ENCODE results near the gene ATP4B. TPM values are rescaled to one million over a fixed set of nuclear protein-coding genes. Genes with fewer than 3 reads are reported as not detected.
A peak's percentile ranks its signal among the peaks of the same experiment; 100 is the strongest.

ATP4B gene
- total RNA-seq, 4 donors from 2014 or later = not detected

DNA sequence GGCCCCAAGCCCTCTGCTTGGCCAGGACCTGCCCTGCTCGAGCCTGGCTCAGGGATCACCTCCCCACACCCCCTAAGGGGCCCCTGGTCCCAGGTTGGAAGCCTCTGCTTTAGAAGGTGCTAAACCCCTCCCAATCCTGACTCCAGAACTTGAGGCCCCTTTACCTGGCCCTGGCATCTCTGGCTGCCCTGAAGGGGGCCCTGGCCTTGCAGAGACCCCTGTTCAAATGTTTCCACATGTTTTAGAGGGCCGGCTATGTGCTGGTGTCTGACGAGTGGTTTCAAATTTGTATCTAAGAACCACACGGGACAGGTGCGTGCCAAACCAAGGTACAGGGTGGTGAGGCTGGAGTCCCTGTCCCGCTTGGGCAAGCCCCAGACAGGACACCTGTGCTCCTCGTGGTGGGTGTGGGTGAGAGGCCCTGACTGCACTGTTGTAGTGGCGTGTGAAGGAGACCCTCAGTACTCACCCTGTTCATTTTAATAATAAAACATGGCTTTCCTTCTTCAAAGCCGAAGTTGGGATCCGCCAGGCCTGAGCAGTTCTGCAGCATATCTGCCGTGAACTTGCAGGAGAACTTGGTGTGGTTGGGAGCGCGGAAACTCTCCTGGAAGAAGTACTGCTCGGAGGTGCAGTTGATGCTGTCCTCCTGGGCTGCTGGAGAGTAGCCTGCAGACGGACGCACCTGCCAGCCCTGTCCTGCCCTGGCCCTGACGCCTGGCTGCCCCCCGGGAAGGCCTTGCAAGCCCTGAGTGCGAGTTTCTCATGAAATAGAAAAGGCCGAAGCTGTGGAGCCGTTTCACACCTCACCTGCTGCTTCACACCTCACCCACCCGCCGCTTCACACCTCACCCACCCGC is 5.4 kb downstream of the ATP4B start:
- DNase-seq (ENCODE audit: low spot score in 2 of 2) = peak in 1 of 2 donors; percentile 1
- no peak overlapping the region for H3K27ac ChIP-seq
- H3K9me3 ChIP-seq = no peaks in the 10 kb centered on the region
- H3K4me3 ChIP-seq = no peak overlapping the region
- no peaks in the 10 kb centered on the region for H3K36me3 ChIP-seq
- no peak for TF ChIP-seq POLR2A (IDR thresholded peaks at IDR 0.05)
- TF ChIP-seq, protein P1, sequence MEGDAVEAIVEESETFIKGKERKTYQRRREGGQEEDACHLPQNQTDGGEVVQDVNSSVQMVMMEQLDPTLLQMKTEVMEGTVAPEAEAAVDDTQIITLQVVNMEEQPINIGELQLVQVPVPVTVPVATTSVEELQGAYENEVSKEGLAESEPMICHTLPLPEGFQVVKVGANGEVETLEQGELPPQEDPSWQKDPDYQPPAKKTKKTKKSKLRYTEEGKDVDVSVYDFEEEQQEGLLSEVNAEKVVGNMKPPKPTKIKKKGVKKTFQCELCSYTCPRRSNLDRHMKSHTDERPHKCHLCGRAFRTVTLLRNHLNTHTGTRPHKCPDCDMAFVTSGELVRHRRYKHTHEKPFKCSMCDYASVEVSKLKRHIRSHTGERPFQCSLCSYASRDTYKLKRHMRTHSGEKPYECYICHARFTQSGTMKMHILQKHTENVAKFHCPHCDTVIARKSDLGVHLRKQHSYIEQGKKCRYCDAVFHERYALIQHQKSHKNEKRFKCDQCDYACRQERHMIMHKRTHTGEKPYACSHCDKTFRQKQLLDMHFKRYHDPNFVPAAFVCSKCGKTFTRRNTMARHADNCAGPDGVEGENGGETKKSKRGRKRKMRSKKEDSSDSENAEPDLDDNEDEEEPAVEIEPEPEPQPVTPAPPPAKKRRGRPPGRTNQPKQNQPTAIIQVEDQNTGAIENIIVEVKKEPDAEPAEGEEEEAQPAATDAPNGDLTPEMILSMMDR (IDR thresholded peaks at IDR 0.05) = no peak
- TF ChIP-seq EP300 (IDR thresholded peaks at IDR 0.05) = no peak
- peaks cover 0 to 4% (median 0%) of the 10 kb centered on the region in 4 donors for H3K4me1 ChIP-seq
- WGBS, 2 donors = 89 to 91% methylated on average over 24 of the region's 24 CpGs
- H3K27me3 ChIP-seq = peaks cover 0 to 11% of the 10 kb centered on the region in 2 donors

DNA sequence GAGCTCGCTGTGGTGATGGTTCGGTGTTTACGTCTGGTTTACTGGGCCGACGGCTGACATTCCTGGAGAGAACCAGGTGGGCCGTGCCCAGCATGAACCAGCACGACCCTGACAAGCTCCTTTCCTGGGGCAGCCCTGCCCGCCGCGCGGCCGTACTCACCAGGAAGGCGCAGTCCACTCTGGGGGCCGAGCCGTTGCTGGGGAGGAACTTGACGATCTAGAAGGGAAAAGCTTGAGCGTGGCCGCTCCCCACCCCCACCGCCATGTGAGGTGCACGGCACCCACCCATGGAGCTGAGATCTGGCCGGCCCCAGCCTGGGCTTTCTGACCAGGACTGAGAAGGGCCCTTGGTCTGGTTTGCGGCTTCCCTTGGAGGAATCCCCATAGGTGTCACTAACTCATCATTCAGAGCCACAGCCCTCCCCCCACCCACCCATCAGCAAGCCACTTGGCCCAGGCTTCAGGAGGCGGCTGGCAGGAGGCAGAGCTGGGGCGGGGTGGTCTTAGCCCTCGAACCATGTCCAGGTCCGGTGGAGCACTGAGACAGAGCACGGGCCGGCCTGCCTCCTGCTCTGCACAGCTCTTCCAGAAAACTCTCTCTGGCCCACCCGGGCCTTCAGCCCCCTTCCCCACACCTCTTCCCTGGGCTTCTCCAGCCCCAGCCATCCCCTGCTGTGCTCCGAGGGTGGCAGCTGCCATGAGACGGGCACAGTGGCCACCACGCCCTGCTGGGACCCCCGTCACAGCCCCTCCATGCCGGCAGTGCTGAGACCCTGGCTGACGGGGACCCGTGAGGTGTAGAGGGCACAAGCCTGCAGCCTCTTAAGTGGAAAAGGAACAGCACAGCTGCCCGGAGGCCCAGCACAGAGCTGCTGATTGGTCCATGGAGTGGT is 6.2 kb downstream of the ATP4B start:
- no peak for TF ChIP-seq EP300 (IDR thresholded peaks at IDR 0.05)
- TF ChIP-seq, protein P1 (IDR thresholded peaks at IDR 0.05) = no peak
- TF ChIP-seq POLR2A (IDR thresholded peaks at IDR 0.05) = no peak
- Histone ChIP-seq H3K4me3 (no peak overlapping the region), H3K4me1 (peaks cover 0 to 12% (median 3%) of the 10 kb centered on the region in 4 donors), H3K27ac (no peak overlapping the region), H3K9me3 (no peaks in the 10 kb centered on the region), H3K36me3 (no peaks in the 10 kb centered on the region), H3K27me3 (peaks cover 0 to 2% of the 10 kb centered on the region in 2 donors)
- WGBS, 2 donors = 90 to 92% methylated on average over 14 to 33 of the region's 37 CpGs
- peak in 1 of 2 donors; percentile 9 for DNase-seq (ENCODE audit: low spot score in 2 of 2)

DNA sequence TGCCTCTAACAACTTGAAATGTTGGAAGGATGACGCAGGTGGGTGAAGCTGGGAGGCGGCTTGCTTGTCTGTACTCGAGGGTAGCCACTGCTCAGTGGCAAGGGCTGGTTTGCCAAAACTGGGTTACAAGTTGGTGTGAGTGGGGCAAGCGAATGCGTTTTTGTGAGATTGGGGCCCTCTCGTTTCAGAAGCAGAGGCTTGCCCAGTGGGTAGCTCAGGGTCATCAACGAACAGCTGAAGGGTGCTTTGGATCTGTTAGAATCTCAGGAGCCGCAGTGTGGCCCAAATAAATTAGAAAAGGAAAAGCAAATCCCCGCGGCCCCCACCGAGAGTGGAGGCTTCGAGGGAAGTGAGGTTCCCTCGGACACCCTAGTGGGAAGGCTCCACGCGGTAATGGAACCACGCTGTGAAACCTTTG is 7.3 kb downstream of the ATP4B start:
- Histone ChIP-seq H3K9me3 (no peaks in the 10 kb centered on the region), H3K36me3 (no peaks in the 10 kb centered on the region), H3K4me3 (no peak overlapping the region), H3K4me1 (peaks cover 0 to 18% (median 4%) of the 10 kb centered on the region in 4 donors), H3K27me3 (no peaks in the 10 kb centered on the region), H3K27ac (no peak overlapping the region)
- TF ChIP-seq, protein P1 (IDR thresholded peaks at IDR 0.05) = no peak
- no peak for TF ChIP-seq EP300 (IDR thresholded peaks at IDR 0.05)
- TF ChIP-seq POLR2A (IDR thresholded peaks at IDR 0.05) = no peak
- 92 to 93% methylated on average over 16 of the region's 16 CpGs for WGBS, 2 donors
- peak in 1 of 2 donors; percentile 6 for DNase-seq (ENCODE audit: low spot score in 2 of 2)

DNA sequence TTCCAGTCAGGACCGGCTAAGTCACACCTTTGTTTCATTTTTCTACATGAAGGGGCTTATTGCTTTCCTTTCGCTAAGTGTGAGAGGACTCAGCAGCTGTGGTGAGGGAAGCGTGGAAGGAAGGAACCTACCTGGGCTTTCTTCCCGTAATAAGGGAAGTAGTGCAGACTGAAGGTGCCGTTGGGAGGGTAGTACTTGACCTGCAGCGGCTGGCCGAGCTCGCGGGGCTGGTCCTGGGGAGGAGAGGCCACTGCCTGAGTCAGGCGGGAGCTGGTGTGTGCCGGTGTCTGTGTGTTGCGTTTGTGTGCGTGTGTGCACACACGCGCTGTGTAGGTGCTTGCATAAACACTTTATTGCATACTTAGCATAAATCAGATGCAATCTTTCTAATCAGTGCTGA is 7.7 kb downstream of the ATP4B start:
- no peak for TF ChIP-seq POLR2A (IDR thresholded peaks at IDR 0.05)
- TF ChIP-seq, protein P1 (IDR thresholded peaks at IDR 0.05) = no peak
- no peak for TF ChIP-seq EP300 (IDR thresholded peaks at IDR 0.05)
- no peak overlapping the region for H3K4me3 ChIP-seq

More for the DNA sequence above, 7.7 kb downstream of the ATP4B start:
- 89 to 94% methylated on average over 15 of the region's 15 CpGs for WGBS, 2 donors
- peak in 1 of 2 donors; percentile 3 for DNase-seq (ENCODE audit: low spot score in 2 of 2)
- Histone ChIP-seq H3K27ac (no peak overlapping the region), H3K27me3 (no peaks in the 10 kb centered on the region), H3K4me1 (peaks cover 0 to 18% (median 4%) of the 10 kb centered on the region in 4 donors), H3K9me3 (no peaks in the 10 kb centered on the region), H3K36me3 (no peaks in the 10 kb centered on the region)
